HG02970 (cell line): ENCODE data around the gene CLSTN2.

Experiments used
- ATAC-seq: cut with Tn5 transposase; IDR thresholded peaks from one replicate; pipeline ENCODE4 v1.9.1; 2021; ENCODE audit warnings: mild to moderate bottlenecking, moderate library complexity, moderate number of reproducible peaks; ENCODE audit not compliant: unreplicated experiment, low FRiP score

The CLSTN2 gene

DNA sequence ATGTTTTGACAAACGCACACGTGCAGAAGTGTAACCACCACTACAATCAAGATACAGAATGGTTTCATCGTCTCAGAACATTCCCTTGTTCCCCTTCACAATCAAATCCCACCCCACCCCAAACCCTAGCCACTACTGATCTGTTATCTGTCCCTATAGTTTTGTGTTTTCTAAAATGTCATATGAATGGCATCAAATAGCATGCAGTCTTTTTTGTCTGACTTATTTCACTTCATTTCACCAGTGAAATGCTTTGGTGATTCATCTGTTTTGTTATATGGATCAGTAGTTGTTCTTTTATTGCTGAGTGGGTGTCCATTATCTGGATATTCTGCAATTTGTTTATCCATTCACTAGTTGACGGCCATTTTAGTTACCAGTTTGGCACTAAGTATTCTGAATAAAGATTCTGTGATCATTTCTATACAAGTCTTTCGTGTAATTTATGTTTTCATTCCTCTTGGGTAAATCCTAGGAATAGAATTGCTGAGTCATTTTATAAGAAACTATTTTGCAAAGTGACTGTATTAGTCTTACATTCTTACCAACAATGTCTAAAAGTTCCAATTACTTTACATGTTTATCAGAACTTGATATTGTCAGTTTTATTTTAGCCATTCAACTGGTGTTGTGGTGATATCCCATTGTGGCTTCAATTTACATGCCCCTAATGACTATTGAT lies 232.8 kb downstream of the CLSTN2 start:
- no peak for ATAC-seq

DNA sequence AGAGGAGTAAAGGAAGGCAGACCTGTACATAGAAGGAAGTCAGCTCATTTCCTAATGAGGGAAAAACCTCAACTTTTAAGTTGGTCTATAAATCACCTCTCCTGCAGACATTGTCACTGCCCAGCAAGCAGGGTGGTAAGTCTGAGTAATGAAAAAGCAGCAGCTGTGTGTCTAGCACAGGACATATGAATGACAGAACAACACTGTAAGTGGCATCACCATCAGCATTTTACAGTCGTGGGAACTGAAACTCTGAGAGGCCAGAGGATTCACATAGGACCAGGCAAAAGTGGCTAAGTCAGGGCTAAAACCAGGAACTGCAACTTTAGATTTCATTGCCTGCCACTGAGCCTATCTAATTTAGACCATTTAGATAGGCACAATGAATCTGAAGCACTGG lies 235.6 kb downstream of the CLSTN2 start:
- ATAC-seq, result peak; percentile 77

DNA sequence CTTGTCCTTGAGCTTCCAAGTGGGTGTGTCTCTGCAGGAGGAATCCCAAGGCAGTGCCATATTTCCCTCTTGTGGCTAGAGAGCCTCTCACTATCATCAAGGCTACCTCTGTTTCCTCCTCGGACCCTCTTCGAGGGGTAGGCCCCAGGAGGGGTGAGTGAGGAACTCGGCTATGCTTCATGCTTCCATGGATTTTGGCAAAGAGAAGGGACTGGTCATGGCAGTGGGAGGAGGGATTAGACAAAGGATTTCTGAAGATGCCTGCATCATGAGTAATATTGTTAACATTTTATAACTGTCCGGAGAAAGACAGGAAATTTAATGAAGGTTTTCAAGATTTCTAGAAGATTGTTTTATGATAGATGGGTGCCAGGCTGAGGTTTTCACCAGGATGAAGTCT lies 241.5 kb downstream of the CLSTN2 start:
- no peak for ATAC-seq

DNA sequence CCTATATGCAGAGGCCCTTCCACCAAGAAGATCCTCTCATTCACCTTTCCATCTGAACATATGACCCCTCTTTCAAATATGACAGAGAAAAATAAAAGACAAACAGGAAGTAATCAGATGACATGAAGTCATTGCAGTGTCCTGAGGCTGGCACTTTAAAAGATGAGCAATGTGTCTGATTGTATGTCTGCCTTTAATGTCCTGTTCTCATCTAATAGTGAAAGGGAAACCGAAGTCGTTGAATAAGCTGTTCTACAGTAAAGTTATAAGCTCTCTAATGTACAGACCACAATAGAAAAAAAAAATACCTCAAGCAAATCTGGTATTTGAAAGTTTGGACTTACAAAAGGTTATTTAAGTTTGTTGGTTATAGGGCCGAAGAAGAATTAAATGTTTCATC lies 243.0 kb downstream of the CLSTN2 start:
- no peak for ATAC-seq

DNA sequence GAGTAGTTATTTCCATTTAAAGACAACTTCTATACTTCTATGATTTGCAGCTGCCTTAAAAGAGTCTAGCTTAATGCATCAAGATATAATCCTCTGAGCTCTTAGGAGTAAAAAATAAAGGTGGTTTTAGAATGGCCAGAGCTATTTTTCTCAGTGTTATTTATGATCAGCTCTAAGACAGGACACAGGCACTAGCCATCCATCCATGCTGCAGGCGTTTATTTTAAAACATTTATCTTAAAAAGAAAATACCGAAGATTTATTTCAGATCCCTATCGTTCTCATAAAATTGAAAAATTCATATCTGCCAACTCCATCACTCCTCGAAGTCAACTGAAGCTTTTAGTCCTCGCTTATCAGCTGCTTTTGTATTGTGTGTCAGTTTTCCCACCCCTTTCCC lies 243.5 kb downstream of the CLSTN2 start:
- no peak for ATAC-seq

DNA sequence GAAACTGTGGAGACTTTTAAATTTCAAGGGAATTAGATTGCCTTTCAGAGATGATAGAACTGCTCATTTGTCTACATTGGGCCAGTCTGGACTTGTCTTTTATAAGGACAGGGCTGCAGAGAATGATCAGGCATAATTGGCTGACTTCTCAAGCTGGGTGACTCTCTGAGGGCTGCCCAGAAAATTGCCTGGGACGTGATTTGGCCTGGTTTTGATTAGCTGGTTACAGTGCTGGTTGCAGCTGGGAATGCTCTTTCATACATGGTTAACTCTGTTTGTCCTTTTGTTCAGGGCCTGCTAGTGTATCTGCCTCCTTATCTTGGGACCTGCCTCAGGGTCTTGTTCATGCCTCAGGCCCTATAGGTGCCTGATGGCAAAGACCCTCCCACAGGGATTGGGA lies 245.6 kb downstream of the CLSTN2 start:
- ATAC-seq, result no peak

DNA sequence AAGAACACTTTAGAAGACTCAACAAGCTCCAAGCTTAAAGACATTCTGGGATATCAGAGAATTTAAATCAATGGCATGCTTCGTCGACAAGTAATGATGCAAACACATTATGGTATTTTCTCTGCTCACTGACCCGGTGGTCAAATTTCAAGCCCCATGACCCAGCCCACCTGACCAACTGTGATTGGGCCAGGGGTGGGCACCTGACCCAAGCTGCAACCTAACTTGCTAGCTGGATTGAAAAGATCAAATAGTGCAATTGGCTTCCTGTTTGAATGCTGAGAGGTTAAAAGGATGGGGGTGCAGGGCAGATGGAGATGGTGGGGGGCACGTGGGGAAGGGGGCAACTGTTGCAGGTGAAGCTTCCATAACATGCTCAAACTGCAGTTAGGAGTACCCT lies 250.4 kb downstream of the CLSTN2 start:
- ATAC-seq, result no peak

DNA sequence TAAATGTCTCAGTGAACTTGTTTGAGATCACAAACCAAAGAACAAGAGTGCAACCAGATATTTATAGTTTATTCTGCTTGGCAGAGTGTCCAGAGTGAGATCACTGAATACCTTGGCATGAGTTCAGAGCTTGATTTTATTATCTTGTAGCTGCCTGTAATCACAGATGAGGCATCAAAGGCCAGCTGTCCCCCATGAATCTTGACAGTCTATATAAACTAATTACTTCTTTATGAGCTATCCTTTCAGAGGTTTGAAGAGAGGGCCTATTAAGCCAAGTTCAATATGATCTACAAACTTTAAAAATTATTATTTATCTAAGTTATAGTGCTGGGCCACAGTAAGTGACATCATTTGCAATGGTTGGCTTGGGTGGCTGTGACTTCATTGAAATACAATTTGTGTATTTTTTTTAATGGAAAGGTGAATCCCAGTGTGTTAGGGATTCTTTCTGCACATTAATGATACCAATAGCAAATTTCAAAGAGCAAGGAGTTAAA lies 251.5 kb downstream of the CLSTN2 start:
- no peak for ATAC-seq

DNA sequence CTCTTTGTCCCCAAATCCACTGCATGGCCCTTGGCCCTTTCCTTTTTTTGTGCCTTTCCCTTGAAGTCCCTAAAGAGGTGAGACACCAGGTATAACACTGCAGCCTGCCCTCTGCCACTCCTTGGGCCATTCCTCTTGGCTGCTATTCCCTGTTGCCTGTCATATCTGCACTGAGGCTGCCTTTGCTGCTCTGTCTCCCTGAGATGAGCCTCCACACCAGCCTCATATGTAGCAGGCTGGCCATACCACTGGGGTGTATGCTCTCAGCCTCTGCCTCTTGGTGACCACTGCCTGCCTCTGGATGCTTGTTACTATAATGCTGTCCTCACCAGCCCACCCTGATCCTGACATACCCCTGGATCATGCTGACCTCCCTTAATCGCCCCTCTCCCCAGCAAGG lies 252.0 kb downstream of the CLSTN2 start:
- no peak for ATAC-seq

DNA sequence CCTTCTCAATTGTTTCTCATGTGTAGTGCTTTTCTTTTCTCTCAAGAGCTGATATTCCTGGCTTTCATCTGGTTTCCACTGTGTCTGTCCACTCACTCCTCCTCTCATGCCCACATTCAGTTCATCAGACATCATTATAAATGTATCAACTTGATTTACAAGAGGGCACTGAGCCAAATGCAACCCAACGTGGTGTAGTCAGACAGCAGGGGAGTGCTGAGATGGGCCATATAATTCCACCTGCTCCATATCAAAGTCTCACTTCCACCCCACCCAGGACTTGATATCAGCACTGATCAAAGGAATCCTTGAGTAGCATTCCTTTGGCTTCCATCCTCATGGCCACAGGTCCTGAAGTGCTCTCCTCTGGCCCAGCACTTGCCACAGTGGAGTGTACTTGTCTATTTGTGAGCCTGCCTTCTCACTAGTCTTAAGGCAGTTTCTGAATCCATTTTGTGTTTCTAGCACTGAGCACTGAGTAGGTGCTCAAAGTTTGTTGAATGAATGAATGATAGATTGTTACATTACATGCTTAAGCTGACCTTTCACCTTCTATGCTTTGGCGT lies 252.8 kb downstream of the CLSTN2 start:
- ATAC-seq, result no peak

DNA sequence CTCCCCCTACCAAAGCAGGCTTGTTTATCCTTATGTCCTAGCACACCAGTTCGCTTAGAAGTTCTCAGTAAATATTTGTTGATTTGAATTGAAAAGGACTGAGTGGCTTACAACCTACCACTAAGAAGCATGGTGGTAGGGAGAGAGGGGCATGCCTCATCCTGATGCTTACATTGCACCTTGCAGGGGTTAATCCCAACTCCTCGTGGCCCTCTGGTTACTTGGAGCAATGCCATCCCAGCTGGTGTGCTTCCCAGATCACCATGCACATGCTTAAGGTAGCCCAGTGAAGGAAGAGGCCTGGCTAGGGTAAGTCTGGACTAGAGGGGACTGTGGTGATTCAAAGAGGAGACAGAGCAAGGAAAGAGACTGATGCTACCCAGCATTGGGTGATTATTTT lies 253.3 kb downstream of the CLSTN2 start:
- no peak for ATAC-seq

DNA sequence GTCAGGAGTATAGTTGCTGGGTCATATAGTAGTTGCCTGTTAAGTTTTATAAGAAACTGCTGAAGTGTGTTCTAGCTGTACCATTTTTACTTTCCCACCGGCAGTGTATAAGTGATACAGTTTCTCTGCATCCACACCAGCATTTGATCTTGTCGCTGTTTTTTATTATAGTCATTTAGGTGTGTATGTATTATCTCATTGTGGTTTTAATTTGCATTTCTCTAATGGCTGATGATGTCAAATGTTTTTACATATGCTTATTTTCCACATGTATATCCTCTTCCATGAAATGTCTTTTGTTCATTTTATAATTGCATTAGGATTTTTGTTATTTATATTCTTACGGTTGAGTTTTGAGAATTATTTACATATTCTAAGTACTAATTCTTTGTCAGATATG lies 254.3 kb downstream of the CLSTN2 start:
- ATAC-seq, result no peak

DNA sequence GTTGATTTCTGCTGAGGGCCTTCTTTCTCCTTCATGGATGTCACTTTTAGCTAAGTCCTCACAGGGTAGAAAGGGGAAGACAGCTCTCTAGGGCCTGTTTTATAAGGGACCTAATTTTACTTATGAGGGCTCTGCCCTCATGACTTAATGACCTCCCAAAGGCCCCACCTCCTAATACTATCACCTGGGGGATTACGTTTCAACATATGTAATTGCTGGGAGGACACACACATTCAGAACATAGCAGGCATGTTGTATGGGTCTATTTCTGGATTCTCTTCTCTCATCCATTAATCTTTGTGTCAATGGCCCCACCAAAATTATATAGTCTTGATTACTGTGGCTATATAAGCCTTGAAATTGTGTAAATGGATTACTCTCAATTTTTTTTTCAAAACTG lies 255.0 kb downstream of the CLSTN2 start:
- ATAC-seq, result no peak

DNA sequence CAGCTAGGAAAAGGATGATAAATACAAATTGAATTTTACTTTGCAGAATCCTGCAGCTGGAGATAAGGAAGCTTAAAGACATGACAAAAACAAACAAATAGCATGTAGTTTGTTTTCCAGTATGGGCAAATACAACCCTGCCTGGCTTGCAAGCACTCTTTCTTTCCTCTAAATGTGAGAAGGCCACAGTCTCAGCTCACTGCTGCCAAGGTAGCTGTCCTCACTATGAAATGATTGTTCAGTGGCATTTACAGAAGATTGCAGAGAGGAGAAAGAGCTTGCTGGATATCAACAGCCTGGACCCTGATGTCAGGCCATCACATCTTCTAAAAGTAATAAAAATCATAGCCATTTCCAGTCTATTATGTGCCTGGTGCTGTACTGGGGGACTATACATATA lies 262.0 kb downstream of the CLSTN2 start:
- no peak for ATAC-seq

DNA sequence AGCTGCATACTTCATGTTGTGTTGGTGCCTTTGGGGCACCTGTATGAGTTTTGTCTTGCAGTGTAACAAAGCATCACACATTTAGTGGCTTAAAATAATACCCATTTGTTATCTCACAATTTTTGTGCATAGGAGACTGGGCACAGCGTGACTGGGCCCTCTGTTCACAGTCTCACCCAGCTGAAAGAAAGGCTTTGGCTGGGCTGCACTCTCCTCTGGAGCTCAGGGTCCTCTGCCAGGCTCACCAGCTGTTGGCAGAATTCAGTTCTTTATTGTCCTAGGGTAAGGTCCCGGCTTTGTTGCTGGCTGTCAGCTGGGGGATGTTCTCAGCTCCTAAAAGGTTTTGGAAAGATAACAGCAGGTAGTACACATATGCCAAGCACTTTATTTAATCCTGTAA lies 263.3 kb downstream of the CLSTN2 start:
- ATAC-seq, result no peak

DNA sequence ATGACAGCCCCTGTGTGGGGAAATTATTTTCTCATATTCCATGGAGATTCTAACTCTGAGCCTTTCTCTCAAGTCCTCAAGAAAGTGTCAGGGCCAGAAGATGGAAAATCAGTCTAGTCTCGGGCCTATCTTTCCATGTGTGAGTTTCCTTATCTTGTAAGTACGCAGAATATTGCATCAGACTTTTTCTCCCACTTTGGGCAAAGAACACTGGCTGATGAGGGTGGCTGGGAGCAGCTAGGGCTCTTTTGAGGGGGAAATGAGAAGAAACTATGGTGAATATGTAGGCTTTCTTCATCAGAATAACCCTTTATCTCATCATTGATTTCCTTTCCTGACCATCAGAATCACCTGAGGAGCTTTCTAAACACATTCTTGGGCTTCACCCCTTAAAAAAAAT lies 264.0 kb downstream of the CLSTN2 start:
- ATAC-seq, result no peak

DNA sequence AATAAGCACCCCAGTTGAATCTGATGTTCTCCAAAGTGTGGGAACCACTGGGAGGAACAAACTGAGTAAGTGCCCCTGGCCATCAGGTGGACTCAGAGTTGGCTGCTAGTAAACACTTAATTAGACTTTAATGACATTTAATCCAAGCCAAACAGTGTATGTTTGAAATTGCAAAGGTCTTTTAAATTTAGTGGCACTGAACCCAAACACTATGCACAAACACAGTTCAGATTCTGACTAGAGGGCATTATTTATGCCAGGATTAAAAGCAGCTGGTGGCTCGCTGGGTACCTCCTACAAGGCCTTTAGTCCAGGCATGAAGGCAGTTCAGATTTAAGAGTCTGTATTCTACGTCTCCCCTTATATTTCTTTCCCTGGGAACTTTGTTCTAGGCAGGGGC lies 264.8 kb downstream of the CLSTN2 start:
- ATAC-seq, result no peak

DNA sequence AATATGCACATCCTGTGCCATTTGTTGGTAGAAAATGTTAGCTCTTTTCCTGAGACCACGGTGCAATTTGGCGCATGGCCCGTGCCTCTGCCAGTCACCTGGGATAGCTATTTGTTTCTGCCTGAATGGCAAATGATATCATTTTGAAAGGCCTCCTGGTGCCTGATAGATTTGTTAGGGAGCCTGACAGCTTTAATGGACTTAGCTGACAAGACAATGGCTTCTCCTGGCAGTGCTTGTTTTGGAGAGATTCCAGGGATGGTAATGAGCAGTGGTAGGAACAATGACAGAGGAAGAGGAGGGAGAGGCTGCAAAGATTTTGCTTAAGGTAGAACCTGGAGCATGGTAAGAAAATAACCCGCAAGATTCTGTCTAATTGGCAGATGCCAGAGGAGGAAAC lies 268.5 kb downstream of the CLSTN2 start:
- ATAC-seq, result no peak

DNA sequence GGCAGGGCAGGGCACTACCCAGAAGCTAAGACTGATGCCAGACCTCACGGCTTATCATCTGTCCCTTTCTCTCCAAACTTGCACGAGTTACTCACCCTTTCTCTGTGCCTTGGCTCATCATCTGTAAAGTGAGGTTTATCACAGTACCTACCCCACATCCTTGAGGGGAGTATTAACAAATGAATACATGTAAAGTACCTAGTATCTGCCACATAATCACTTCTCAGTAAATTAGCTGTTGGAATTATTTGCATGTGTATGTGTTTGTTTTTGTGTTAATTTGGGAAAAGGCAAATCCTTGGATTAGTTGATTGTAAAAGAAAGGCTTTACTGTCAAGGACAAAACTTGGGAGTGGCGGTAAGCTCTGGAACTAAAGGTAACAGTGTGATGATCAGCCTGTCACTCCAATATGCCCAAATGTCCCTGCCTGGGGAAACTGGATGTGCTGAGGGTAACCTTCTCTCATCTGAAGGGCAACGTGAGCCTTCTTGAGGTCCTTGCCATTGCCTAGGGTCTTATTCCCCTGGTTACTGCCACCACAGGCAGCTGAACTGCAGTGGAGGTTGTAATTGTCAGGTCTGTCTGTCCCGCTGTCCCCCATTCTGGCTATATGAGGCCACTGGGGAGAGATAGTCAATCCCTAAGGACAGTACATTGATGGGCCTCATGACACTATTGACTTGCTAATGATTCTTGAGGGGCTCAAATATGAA lies 269.4 kb downstream of the CLSTN2 start:
- ATAC-seq, result no peak

DNA sequence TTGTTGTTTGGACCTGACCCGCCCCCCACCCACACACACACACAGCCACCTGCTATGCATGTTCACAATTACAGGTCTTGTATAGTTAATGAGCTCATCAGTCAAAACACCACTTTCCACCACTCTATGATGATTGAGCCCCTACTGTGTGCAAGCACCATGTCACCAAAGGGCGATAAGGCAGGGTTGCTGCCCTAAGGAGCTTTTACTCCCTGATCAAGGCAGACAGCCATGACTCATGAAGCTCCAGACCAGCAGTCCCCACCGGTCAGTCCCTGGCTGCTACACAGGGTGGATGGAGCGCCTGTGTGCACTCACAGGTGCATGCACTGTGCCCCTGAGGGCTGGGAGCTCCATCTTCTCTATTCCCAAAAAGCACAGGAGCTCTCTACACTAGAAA lies 270.6 kb downstream of the CLSTN2 start:
- ATAC-seq, result no peak

DNA sequence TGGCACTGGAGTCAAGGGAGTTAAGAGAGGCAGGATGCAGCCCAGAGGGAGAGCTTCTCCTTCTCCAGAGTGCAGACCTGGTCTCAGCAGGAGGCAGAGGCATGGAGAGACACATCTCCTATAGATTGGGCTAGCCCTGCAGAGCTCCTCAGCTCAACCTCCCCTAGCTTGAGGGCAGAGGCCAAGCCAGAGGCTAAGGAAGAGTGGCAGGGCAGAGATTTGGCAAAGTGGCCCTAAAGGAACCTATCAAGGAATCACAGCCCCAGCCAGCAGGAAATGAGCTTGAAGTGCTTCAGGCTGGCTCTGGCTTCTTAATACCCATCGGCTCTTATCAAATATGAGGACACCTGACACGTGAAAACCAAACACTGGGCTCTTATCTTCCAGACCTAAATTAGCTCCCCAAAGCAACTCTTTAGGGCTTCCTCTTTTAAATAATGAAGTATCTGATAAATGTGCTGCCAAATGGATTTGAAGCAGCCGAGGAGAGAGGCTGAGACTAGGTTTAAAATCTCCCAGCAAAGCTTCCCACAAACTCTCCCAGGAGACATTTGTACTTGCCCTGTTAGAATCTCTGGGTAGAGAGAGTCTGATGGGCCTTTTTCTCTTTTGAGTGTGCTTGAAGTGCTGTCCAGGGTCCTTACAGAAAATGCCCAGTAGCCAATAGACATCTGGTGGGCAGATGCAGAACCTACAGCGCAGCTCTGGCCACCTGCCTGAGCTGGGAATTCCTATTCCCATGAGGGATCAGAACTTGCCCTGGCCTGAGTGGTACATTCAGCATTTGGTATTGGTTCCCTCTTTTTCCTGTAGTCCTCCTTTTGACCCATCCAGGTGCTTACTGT lies 271.4 kb downstream of the CLSTN2 start:
- no peak for ATAC-seq
